GM18868 (cell line): ENCODE data around the gene ZFPM1.
"Not testable (repeated sequence)": the region's sequence is repeated elsewhere in the genome, so short reads cannot be mapped to it uniquely, and the experiment has no call there.

ENCODE experiments used
- ATAC-seq: cut with Tn5 transposase; IDR thresholded peaks from one replicate; pipeline ENCODE4 v1.9.1; 2021; ENCODE audit warnings: mild to moderate bottlenecking, moderate library complexity; ENCODE audit not compliant: unreplicated experiment

The ZFPM1 gene

DNA sequence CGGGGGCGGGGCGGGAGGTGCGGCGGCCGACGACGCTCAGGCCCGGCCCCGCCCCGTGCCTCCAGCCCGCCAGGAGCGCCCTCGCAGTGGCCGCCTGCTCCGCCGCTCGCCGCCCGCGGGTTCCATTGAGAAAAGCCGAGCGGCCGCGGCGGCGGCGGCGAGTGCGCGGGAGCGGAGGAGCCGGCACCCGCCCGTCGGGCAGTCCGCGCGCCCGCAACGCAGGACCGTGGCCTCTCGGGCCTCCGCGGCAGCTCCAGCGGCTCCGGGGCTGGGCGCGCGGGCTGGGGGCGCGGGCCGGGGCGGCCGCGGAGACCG, at the start of gene ZFPM1:
ZFPM1 (plus strand) TSS at position 64 of the 315 bp plus-strand sequence. CDS start 359 bp downstream, outside the sequence.
- peak; percentile 46 for ATAC-seq

DNA sequence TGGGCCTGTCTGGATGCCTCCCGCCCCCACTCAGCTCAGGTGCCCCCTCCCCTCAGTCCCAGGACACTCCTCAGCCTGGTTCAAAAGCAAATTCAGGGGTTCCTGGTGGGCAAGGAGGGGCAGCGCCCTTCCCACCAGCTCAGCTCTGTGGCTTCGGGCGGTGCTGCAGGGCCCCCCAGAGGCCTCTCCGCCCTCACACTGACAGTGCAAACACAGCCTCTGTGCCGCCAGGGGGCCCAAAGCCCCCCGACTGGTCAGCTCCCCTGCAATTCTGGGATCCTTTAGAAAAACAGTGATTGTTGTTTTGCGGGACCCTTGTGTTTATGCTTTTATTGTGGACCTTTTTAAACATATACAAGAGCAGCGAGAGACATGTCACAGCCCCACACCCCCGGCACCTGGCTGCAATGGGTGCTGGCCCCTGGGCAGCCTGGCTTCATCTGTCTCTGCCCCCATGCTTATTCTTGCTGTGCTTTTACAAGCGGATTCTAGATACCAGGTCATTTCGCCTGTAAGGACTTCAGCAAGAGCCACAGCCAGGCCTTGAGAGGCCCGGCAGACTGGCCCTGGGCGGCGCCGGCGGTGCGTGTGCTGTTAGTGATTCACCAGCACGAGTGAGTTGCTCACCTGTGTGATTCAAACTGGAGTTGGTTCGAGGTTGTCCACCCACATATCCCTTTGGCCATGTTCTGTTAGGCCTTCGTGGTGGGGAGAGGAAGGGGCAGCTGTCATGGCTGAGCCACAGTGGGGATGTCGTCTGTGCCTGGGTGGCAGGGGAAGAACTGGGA, 49.1 kb upstream of the ZFPM1 start:
- ATAC-seq: no peak

DNA sequence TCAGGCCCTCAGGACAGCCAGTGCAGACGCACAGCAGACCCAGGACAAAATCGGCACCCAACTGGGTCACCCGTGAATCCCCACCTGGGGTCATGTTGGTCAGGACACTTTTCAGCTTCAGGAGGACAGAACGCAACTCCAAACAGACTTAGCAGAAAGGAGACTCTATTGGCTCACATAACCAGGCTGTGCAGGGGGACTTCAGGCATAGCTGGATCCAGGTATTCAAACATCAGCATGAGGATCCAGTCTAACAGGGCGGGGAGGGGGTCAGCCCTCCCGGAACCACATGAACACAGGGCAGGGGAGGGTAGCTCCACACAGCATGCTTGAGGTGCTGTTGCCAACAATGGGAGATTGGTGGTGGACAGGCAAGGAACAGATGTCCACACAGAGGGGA, 48.3 kb upstream of the ZFPM1 start:
- ATAC-seq: no peak

DNA sequence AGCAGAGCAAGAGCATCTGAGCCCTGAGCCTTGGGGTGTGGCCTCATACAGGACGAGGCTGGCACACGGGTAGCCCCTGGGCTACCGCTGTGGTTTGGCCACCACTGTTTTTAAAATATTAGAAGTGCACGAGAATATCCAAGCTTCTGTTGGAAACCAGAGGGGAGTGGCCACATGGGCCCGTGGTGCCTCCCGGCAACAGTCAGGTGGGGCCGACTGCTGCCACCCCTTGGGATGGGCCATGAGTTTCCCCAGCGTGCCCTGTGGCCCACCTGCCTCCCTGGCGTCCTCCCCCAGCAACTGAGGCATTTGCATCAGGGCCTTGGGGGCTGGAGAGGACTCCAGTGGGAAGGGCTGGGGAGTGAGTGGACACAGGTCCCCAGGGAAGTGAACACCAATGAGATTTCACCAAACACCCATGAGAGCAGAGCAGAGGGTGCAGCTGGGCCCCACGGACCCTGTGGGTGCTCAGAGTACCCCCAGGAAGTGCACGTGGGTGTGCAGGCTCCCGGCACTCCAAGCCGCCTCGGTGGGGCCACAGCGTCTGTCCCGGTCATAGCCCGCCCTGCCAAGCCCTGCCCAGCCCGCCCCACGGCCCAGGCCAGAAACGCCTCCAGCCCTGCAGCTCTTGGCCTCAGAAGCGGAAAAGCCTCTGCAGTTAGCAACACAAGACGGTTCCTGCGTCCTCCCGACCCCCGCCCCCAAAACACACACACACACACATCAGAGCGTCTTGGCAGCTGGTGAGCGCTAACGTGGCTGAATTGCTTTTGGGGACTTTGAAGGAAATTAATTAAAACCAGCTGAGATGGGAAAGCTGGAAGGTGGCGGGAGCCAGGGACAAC, 47.6 kb upstream of the ZFPM1 start:
- ATAC-seq: no peak

DNA sequence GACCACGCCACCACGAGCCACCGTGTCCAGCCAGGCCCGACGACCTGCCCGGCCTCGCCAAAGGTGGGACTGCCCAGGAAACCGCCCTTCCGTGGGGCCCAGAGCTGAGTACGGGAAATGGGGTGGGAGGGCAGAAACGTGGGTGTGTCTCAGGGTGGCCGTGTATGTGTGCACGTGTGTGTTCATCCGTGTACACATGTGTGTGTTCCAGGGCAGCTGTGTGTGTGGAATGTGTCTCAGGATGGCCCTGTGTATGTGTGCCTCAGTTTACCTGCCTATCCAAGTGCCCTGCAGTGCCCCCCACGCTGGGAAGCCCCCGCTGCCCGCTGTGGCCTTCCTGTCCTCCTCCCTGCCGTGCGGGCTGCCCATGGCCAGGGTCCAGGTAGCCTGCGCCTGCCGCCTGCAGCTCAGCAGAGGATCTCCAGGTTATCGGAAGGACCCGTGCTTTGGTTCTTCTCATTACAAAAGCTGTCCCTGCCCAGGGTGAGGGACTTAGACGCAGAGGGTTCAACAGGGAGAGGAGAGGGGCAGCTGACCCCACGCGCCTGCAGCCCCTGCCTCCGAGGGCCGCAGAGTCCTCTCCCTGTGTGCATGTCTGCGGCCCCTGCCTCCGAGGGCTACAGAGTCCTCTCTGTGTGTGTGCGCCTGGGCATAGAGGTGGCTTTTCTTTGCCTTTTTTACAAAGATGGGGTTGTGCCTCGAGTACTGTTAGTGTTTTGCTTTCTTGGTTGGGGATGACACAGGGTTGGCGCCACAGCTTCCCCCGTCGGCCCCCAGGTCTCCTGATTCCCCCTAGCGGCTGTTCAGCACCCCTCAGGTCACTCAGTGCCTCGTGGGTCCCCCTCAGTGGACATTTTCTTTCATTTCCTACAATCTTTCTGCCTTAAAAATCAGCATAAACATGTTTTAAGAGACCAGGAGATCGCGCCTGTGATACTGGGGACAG, 46.7 kb upstream of the ZFPM1 start:
- no peak for ATAC-seq

DNA sequence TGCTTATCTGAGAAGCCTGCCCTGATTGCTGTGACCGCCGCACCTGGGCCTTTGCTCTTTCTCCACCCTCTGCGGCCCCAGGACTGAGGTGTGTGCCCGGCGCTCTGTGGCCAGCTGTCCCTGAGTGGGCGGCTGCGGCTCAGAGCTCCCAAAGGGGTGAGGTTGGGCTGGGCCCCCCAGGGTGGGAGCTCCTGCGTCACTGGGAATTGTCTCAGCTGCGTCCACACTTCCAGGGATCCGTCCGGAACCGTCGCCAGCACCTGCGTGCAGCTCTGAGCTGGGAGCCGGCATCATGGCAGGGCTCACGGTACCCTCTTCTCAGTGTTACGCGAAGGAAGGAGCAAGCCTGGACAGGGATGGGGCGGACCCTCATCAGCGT, 46.0 kb upstream of the ZFPM1 start:
- no peak for ATAC-seq

DNA sequence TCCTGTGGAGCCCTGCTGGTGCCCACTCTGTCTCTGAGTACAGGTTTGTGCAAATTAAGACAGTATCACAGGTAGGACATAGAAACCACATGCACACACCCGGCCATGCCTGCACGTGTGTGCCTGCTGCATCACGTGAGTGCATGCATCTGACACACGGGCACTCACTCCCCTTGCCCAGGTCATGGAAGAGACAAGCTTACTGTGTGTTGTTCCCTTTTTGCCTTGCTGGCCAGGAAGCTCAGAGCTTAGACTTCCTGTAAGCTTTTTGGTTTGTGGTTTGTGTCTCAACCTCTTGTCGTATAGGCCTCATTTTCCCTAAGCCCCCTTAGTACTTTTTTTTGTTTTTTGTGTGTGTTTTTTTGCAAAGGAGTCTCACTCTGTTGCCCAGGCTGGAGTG, 45.3 kb upstream of the ZFPM1 start:
- no peak for ATAC-seq

DNA sequence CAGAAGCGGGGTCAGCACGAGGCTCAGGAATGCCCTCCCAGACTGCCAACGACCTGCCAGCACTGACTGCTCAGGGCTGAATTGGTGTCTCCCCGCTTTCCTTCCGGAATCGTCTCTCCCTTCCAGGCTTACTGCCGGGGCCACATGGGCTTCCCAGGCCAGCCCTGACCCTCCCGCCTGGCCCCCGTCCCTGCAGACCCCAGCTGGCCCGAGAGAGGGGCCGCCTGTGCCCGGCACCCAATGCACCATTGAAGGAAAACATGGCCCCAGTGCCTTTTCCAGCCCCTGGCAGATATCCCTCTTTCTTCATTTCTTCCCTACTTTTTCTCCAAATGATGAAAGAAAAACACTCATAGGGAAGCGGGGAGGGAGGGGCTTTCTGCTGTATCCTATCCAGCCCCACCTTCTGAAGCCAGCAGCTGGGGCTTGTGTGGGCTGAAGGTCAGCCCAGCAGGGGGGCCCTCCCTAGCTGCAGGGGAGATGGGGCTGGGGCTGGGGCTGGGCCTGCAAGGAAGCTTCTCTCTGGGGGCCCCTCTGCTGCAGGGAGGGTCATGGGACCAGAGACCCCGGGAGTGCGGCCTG, 44.4 kb upstream of the ZFPM1 start:
- ATAC-seq: no peak

DNA sequence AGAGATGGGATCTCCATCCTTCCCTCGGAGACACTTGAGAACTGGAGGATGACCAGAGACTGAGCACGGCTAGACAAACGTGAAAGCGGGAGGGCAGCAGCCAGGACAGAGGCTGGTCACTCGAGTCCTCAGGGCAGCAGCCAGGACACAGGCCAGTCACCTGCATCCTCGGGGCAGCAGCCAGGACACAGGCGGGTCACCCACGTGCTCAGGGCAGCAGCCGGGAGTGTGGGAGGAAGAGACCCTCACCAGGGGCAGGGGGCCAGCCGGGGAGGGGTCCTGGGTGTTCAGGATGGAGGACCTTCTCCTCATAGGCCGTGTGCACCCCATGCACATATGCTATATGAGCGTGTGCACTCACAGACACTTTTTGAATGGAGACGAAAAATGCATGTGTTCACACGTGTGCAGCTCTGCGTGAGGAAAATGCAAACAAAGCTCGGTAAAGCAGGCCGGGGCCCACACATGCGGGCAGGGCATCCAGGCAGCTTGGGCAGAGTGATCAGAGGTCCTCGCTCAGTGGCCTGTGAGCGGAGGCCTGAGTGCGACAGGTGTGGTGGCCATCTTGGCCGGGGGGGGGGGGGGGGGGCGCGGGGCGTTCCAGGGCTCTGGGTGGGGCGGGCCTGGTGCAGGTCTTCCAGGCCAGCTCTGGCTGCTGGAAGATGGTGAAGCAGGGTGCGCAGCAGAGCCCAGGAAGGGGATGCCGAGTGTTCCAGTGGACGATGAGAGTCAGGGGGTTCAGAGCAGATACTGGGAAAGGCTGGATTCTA, 43.6 kb upstream of the ZFPM1 start:
- ATAC-seq: no peak

DNA sequence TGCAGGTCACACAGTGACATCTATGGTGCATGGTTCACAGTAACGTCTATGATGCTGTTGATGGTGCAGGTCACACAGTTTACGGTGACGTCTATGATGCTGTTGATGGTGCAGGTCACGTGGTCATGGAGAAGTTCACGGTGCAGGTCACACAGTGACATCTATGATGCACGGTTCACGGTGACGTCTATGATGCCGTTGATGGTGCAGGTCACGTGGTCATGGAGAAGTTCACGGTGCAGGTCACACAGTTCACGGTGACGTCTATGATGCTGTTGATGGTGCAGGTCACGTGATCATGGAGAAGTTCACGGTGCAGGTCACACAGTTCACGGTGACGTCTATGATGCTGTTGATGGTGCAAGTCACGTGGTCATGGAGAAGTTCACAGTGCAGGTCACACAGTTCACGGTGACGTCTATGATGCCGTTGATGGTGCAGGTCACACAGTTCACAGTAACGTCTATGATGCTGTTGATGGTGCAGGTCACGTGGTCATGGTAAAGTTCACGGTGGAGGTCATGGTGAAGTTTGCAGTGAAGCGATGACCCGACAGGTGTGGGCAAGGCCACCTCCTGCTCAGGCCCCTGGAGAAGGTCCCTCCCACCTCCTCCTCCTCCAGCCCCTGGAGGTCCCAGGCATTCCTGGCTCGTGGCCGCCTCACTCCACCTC, 42.6 kb upstream of the ZFPM1 start:
- ATAC-seq: not testable (repeated sequence)

DNA sequence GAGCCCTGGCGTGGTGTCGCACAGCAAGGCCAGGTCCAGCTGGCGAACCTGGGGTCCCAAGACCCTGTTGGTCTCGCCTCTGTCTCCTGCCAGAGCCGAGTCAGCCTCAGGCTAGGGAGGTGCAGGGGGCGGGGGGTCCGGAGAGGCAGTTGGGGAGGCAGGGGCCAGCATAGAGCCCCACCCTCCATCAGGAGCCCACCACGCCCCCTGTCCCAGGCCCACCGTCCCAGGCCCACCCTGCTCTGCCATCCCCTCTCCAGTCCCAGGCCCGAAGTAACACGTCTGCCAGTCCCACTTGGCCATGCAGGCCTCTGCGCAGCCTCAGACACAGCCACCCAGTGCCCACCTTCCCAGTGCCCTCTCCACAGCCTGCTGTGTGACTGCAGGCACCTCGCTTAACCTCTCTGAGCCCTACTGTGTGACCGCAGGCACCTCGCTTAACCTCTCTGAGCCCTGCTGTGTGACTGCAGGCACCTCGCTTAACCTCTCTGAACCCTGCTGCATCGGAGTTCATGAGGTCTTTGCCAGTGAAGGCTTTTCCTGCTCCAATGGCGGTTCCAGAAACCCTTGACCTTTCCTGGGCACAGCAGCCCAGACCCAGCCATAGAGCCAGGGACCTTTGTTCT, 41.0 kb upstream of the ZFPM1 start:
- no peak for ATAC-seq

DNA sequence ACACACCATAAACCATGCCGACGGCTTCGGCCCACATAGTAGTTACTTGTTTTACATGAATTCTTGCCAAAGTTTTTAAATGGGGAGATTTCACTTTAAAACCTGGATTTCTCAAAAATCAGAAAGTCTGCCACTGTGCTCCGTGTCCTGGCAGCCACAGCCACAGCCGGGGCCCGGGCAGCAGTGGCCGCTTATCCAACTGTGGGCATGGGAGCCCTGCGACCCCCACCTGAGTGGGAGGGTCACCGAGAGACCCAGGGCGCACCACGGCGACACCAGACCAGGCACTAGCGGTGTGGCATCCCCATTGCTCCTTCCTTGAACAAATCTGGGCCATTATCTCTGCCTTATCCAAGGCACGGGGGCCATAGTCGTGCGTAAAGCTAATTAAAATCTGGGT, 40.3 kb upstream of the ZFPM1 start:
- ATAC-seq: no peak

DNA sequence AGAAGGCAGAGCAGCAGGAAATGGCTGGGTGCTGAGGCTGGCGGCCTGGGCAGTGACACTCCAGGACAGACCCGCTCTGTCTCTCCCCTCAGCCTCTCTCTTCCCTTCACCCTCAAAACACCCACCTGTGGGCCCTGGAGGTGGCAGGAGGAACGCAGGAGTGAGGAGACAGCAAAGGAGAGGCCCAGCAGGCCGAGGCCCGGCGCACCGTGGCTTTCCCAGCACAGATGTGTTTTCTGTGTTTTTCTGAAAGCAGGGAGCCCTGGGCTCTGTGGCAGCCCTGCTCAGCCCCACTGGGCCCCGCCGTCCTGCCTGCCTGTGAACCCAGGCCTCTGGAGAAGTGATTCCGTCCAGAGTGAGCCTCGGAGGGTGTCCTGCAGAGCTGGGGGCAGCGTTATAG, 39.8 kb upstream of the ZFPM1 start:
- no peak for ATAC-seq

DNA sequence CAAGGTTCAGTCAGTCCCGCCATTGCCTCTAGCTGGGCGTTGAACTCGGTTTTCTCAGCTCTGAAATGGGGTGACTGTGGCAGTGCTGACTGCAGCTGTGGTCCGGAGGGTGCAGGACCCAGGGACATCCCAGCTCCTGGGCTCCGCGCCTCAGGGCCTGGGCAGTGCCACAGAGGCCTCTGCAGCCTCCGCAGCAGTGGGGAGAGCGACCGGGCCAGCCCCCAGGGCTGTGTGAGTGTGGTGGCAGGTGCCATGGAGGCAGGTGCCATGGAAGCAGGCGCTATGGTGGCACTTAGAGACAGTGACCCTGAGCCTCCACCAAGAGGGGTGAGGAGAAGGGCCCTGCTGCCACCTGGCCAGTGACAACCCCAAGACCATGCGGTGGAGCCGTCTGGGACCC, 39.4 kb upstream of the ZFPM1 start:
- ATAC-seq: no peak

DNA sequence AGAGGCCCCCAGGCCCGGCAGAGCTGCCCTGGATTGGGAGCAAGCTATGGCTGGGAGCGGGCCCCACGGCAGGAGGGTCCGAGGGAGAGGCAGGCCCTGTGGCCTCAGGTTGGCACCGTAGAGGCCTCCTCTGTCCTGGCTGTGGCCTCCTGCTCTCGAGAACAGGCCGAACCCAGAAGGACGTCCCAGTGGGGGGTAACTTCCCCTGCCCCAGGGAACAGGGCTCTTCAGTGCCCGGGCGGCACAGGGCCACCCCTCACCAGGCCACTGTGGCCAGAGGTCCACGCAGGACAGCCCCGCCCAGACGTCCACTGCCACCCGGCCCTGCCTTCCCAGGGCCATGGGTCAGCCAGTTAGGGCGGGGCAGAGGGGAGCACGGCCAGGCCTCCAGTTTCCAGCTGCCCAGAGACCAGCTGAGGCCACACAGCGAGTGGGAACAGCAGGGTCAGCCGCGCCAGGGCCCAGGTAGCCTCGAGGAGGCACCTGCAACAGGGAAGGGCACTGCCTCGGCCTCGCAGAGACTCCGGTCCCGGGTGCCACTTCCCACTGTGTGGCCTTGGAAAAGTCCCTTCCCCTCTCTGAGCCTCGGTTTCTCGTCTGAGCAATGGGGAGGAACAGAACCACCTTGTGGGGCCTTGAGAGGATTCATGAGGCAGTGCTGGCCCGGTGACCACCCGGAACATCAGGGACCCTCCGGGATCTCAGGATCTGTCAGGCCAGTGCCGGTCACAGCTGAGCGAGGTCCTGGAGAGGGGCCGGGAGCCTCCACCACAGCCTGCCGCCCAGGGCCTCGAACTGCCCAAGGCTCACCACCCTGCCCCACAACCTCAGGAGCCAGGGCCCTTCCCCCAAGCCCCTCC, 38.3 kb upstream of the ZFPM1 start:
- ATAC-seq: no peak

DNA sequence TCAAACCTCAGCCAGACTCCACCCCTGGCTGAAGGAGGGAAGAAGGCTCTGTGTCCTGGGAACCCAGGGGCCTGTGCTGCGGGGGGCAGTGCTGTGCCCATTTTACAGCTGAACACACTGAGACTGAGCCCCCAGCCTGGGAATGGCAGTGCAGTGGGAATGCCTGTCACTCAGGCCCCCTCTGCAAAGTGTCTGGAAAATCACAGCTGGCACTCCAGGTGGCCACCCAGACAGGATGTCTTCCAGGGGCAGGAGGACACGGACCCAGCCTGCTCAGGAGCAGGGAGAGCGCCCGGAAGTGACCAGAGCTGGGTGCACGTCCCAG, 37.7 kb upstream of the ZFPM1 start:
- ATAC-seq: no peak

DNA sequence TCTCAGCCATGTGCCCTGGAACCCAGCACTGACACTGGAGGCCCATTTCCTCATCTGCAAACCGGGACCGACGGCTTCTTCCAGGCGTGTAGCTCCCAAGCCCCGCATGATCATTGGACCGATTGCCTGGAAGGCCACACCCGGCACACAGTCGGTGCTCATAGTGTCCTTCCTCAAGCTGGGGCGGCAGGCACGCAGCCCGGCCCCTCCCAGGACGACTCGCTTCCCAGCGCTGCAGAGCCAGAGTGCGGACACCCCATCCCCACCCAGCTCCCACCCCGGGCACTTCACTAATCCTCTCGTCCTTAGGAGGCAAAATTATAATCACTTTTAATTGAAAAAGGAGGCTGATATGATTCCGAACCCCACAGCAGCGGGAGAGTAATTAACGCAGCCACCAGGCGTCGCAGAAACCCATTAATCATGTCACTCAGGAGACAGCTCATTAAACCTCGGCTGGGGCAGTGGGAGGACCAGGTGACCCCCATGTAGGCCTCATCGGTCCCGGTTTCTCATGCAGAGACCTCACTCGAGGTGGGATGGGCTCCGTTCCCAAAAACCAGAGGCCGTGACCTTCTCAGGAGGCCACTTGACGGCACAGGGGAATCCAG, 37.3 kb upstream of the ZFPM1 start:
- ATAC-seq: no peak

DNA sequence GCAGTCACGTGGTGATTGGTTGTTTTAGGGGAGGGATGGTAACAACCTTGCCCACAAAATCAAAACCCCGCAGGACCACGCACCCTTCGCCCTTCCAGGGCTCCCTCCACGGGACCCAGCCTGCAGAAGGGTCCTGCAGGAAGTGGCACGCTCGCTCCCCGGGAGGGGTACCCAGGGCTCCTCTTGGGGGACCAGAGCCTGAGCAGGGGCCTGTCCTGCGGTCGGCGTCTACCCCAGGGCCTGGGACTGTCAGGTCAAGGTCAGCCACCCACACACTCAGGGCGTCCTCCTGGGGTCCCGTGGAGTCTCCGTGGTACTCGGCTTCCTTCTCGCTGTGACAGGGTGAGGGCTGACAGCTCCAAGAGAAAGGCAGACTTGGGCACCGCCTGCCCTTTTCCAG, 36.4 kb upstream of the ZFPM1 start:
- ATAC-seq: no peak
